ENCODE results near the gene FHIT.

The FHIT gene

DNA sequence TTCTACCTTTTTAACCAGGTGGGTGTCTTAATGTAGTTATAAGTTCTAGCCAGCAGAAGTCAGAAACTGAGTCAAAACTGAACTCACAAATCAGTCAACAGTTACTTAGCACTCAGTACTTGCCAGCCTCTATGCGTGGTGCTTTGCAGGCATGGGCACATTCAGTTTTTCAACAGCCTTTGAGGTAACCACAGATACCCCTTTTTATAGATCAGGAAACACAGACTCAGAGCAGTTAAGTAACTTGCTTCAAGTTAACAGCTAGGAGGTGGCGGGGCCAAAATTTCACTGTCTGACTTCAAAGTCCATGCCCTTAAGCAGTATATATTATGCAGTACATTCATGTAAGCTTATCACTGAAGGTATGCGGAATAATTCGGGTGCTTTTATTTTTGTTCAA is 139.4 kb downstream of the FHIT start:
- no CpG with 5 or more reads among the region's 4 CpGs for WGBS (ENCODE audit: extremely low coverage, insufficient coverage, low lambda C conversion rate)
- H2BK15ac ChIP-seq (replicated peaks; ENCODE audit: low read depth): no peak overlapping the region
- H3K18ac ChIP-seq (ENCODE audit: low read length): no peak overlapping the region
- no peak overlapping the region for H2BK5ac ChIP-seq (ENCODE audit: low read length)
- DNase-seq: no peak
- H4K8ac ChIP-seq (ENCODE audit: low read depth, low read length): no peak overlapping the region
- H3K4me1 ChIP-seq (ENCODE audit: control insufficient read depth, low read depth, low read length): no peaks in the 10 kb centered on the region
- H2AK5ac ChIP-seq (ENCODE audit: low read length): no peak overlapping the region
- H3K4ac ChIP-seq (ENCODE audit: low read depth, low read length): no peak overlapping the region
- H3K56ac ChIP-seq (ENCODE audit: low read length): no peak overlapping the region
- no peaks in the 10 kb centered on the region for H3K27me3 ChIP-seq (ENCODE audit: insufficient read depth, low read length, poor library complexity)
- H3K9ac ChIP-seq (ENCODE audit: low read length): no peak overlapping the region
- no peak overlapping the region for H3K23ac ChIP-seq (ENCODE audit: low read length)
- H2BK120ac ChIP-seq (ENCODE audit: low read depth, low read length): no peak overlapping the region
- H4K5ac ChIP-seq (ENCODE audit: low read length): no peak overlapping the region
- no peaks in the 10 kb centered on the region for H3K36me3 ChIP-seq (ENCODE audit: control insufficient read depth, insufficient read depth, low read length)
- no peak overlapping the region for H3K4me3 ChIP-seq (ENCODE audit: low read length)
- no peaks in the 10 kb centered on the region for H3K79me1 ChIP-seq (ENCODE audit: low read length)
- no peaks in the 10 kb centered on the region for H3K79me2 ChIP-seq (ENCODE audit: control insufficient read depth, insufficient read depth, low read length)
- no peak overlapping the region for H3K4me2 ChIP-seq (ENCODE audit: low read length)
- H3K27ac ChIP-seq (ENCODE audit: low read depth, low read length): no peak overlapping the region

DNA sequence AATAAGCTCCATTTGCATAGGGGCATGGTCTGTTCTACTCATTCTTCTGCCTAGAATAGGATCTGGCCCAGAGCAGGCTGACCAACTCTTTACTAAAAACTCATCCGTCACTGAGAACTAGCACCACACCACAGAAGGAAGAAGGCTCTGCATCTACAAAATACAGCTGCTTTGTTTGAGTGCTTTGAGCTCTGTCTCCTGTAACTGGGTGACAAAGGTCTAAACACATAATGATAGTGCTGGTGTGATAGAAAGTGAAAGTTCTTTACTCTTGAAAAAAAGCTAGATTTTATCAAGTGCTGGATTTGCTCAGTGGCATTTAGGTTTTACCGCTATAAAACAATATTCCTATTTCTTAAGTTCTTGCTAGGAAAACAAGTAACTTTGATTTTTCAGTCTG is 140.7 kb downstream of the FHIT start:
- H2AK5ac ChIP-seq (ENCODE audit: low read length): no peak overlapping the region
- H3K4me1 ChIP-seq (ENCODE audit: control insufficient read depth, low read depth, low read length): no peaks in the 10 kb centered on the region
- H3K23ac ChIP-seq (ENCODE audit: low read length): no peak overlapping the region
- no peak overlapping the region for H3K4ac ChIP-seq (ENCODE audit: low read depth, low read length)
- no peak overlapping the region for H4K5ac ChIP-seq (ENCODE audit: low read length)
- H2BK5ac ChIP-seq (ENCODE audit: low read length): no peak overlapping the region
- no peak overlapping the region for H2BK15ac ChIP-seq (replicated peaks; ENCODE audit: low read depth)
- no peak overlapping the region for H3K4me2 ChIP-seq (ENCODE audit: low read length)
- H3K27me3 ChIP-seq (ENCODE audit: insufficient read depth, low read length, poor library complexity): no peaks in the 10 kb centered on the region
- H3K27ac ChIP-seq (ENCODE audit: low read depth, low read length): no peak overlapping the region
- no peak overlapping the region for H3K56ac ChIP-seq (ENCODE audit: low read length)
- H3K9ac ChIP-seq (ENCODE audit: low read length): no peak overlapping the region
- no peak overlapping the region for H4K8ac ChIP-seq (ENCODE audit: low read depth, low read length)
- no peaks in the 10 kb centered on the region for H3K79me1 ChIP-seq (ENCODE audit: low read length)
- no peak overlapping the region for H3K4me3 ChIP-seq (ENCODE audit: low read length)
- no peak overlapping the region for H3K18ac ChIP-seq (ENCODE audit: low read length)
- no peaks in the 10 kb centered on the region for H3K36me3 ChIP-seq (ENCODE audit: control insufficient read depth, insufficient read depth, low read length)
- DNase-seq: no peak
- H2BK120ac ChIP-seq (ENCODE audit: low read depth, low read length): no peak overlapping the region
- no CpG with 5 or more reads among the region's 2 CpGs for WGBS (ENCODE audit: extremely low coverage, insufficient coverage, low lambda C conversion rate)
- H3K79me2 ChIP-seq (ENCODE audit: control insufficient read depth, insufficient read depth, low read length): no peaks in the 10 kb centered on the region

DNA sequence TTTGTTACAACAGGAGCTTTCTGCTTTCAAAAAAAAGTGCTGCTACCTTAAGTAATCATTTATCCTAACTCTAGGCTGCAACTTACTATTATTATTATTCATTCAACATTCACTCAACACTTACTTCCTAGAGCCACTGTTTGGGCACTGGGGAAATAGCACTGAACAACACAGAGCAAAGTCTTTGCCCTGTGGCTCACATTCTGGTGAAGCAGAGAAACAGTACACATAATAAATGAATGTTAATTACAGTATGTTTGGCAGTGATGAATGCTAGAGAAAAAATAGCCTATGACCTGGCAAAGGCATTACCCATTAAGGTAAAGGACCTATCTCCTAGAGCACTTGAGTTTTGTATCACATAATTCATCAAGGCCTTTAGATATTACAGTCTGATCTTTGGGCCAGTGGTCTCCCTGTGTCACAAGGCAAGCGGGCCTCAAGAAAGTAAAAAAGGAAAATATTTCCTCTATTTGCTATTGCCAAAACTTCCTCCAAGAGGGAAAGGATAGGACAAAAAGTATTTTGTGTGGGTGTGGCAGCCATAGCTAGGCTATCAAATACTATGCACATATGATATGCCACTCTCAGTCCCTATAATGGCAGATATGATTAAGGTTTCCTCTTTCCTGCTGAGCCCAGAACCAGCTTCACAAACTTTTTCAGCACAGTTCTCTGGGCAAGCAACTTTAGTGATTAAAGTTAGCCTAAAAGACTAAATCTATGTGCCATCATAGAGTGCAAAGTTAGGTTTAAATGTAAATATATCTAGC is 142.8 kb downstream of the FHIT start:
- Histone ChIP-seq H3K18ac (ENCODE audit: low read length) (no peak overlapping the region), H3K56ac (ENCODE audit: low read length) (no peak overlapping the region), H2AK5ac (ENCODE audit: low read length) (no peak overlapping the region), H3K4me2 (ENCODE audit: low read length) (no peak overlapping the region), H3K27me3 (ENCODE audit: insufficient read depth, low read length, poor library complexity) (no peaks in the 10 kb centered on the region), H3K4ac (ENCODE audit: low read depth, low read length) (no peak overlapping the region), H2BK15ac (replicated peaks; ENCODE audit: low read depth) (no peak overlapping the region), H3K79me1 (ENCODE audit: low read length) (no peaks in the 10 kb centered on the region), H2BK5ac (ENCODE audit: low read length) (no peak overlapping the region), H3K9ac (ENCODE audit: low read length) (no peak overlapping the region), H3K79me2 (ENCODE audit: control insufficient read depth, insufficient read depth, low read length) (no peaks in the 10 kb centered on the region), H4K5ac (ENCODE audit: low read length) (no peak overlapping the region), H3K4me1 (ENCODE audit: control insufficient read depth, low read depth, low read length) (no peaks in the 10 kb centered on the region), H3K36me3 (ENCODE audit: control insufficient read depth, insufficient read depth, low read length) (no peaks in the 10 kb centered on the region), H2BK120ac (ENCODE audit: low read depth, low read length) (no peak overlapping the region), H4K8ac (ENCODE audit: low read depth, low read length) (no peak overlapping the region), H3K27ac (ENCODE audit: low read depth, low read length) (no peak overlapping the region), H3K23ac (ENCODE audit: low read length) (no peak overlapping the region), H3K4me3 (ENCODE audit: low read length) (no peak overlapping the region)
- WGBS (ENCODE audit: extremely low coverage, insufficient coverage, low lambda C conversion rate): no CpG with 5 or more reads among the region's 1 CpG
- no peak for DNase-seq

DNA sequence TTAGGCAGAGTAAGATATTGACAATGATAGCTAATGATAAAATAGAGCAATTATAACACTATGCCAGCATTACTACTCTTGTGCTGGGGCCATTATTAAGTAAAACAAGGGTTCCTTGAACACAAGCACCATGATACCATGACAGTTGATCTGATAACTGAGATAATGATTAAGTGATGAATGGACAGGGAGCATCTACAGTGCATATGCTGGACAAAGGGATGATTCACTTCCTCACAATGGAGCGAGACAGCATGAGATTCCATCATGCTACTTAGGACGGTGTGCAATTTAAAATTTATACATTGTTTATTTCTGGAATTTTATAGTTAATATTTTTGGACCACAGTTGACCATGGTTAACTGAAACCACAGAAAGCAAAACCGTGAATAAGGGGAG is 156.6 kb downstream of the FHIT start:
- Histone ChIP-seq H3K79me1 (ENCODE audit: low read length) (no peaks in the 10 kb centered on the region), H3K56ac (ENCODE audit: low read length) (no peak overlapping the region), H3K27me3 (ENCODE audit: insufficient read depth, low read length, poor library complexity) (no peaks in the 10 kb centered on the region), H3K18ac (ENCODE audit: low read length) (no peak overlapping the region), H2BK5ac (ENCODE audit: low read length) (no peak overlapping the region), H4K5ac (ENCODE audit: low read length) (no peak overlapping the region), H3K9ac (ENCODE audit: low read length) (no peak overlapping the region), H3K79me2 (ENCODE audit: control insufficient read depth, insufficient read depth, low read length) (no peaks in the 10 kb centered on the region), H2AK5ac (ENCODE audit: low read length) (no peak overlapping the region), H3K4me2 (ENCODE audit: low read length) (no peak overlapping the region), H3K4ac (ENCODE audit: low read depth, low read length) (no peak overlapping the region), H3K23ac (ENCODE audit: low read length) (no peak overlapping the region), H3K4me3 (ENCODE audit: low read length) (no peak overlapping the region), H4K8ac (ENCODE audit: low read depth, low read length) (no peak overlapping the region), H3K36me3 (ENCODE audit: control insufficient read depth, insufficient read depth, low read length) (no peaks in the 10 kb centered on the region), H3K27ac (ENCODE audit: low read depth, low read length) (no peak overlapping the region), H2BK15ac (replicated peaks; ENCODE audit: low read depth) (no peak overlapping the region), H2BK120ac (ENCODE audit: low read depth, low read length) (no peak overlapping the region), H3K4me1 (ENCODE audit: control insufficient read depth, low read depth, low read length) (no peaks in the 10 kb centered on the region)
- no peak for DNase-seq
- WGBS (ENCODE audit: extremely low coverage, insufficient coverage, low lambda C conversion rate): no CpG with 5 or more reads among the region's 3 CpGs

DNA sequence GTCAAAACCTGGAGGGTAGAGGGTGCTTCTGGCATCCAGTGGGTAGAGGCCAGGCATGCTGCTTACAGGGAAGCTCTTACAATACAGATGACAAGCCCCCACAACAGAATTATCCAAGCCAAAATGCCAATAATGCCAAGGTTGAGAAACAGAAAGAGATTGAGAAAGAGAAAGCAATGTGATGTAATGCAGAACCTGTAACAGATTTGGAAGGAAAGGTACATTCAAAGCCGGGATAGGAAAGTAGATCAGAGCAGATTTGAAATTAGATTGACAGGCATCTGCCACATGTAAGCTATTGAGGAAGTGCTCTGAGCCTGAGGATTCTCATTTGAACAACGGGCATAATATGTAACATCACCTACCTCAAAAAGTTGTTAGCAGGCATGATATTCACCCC is 157.9 kb downstream of the FHIT start:
- Histone ChIP-seq H4K8ac (ENCODE audit: low read depth, low read length) (no peak overlapping the region), H3K27ac (ENCODE audit: low read depth, low read length) (no peak overlapping the region), H3K4me2 (ENCODE audit: low read length) (no peak overlapping the region), H3K4me1 (ENCODE audit: control insufficient read depth, low read depth, low read length) (no peaks in the 10 kb centered on the region), H2AK5ac (ENCODE audit: low read length) (no peak overlapping the region), H3K79me1 (ENCODE audit: low read length) (no peaks in the 10 kb centered on the region), H4K5ac (ENCODE audit: low read length) (no peak overlapping the region), H3K56ac (ENCODE audit: low read length) (no peak overlapping the region), H3K23ac (ENCODE audit: low read length) (no peak overlapping the region), H2BK120ac (ENCODE audit: low read depth, low read length) (no peak overlapping the region), H3K18ac (ENCODE audit: low read length) (no peak overlapping the region), H3K36me3 (ENCODE audit: control insufficient read depth, insufficient read depth, low read length) (no peaks in the 10 kb centered on the region), H3K9ac (ENCODE audit: low read length) (no peak overlapping the region), H2BK15ac (replicated peaks; ENCODE audit: low read depth) (no peak overlapping the region), H3K79me2 (ENCODE audit: control insufficient read depth, insufficient read depth, low read length) (no peaks in the 10 kb centered on the region), H2BK5ac (ENCODE audit: low read length) (no peak overlapping the region), H3K4ac (ENCODE audit: low read depth, low read length) (no peak overlapping the region), H3K4me3 (ENCODE audit: low read length) (no peak overlapping the region), H3K27me3 (ENCODE audit: insufficient read depth, low read length, poor library complexity) (no peaks in the 10 kb centered on the region)
- DNase-seq: no peak
- WGBS (ENCODE audit: extremely low coverage, insufficient coverage, low lambda C conversion rate): no CpG with 5 or more reads among the region's 2 CpGs

GRCh38 chr3:61092870-61093269 is 158.4 kb downstream of the FHIT start:
- WGBS (ENCODE audit: extremely low coverage, insufficient coverage, low lambda C conversion rate): no CpG with 5 or more reads among the region's 4 CpGs
- no peak for DNase-seq
- Histone ChIP-seq H3K36me3 (ENCODE audit: control insufficient read depth, insufficient read depth, low read length) (no peaks in the 10 kb centered on the region), H2AK5ac (ENCODE audit: low read length) (no peak overlapping the region), H3K56ac (ENCODE audit: low read length) (no peak overlapping the region), H2BK5ac (ENCODE audit: low read length) (no peak overlapping the region), H3K18ac (ENCODE audit: low read length) (no peak overlapping the region), H4K5ac (ENCODE audit: low read length) (no peak overlapping the region), H3K27ac (ENCODE audit: low read depth, low read length) (no peak overlapping the region), H3K27me3 (ENCODE audit: insufficient read depth, low read length, poor library complexity) (no peaks in the 10 kb centered on the region), H3K4me1 (ENCODE audit: control insufficient read depth, low read depth, low read length) (no peaks in the 10 kb centered on the region), H3K79me1 (ENCODE audit: low read length) (no peaks in the 10 kb centered on the region), H2BK120ac (ENCODE audit: low read depth, low read length) (no peak overlapping the region), H3K4ac (ENCODE audit: low read depth, low read length) (no peak overlapping the region), H3K4me2 (ENCODE audit: low read length) (no peak overlapping the region), H3K79me2 (ENCODE audit: control insufficient read depth, insufficient read depth, low read length) (no peaks in the 10 kb centered on the region), H3K9ac (ENCODE audit: low read length) (no peak overlapping the region), H3K4me3 (ENCODE audit: low read length) (no peak overlapping the region), H2BK15ac (replicated peaks; ENCODE audit: low read depth) (no peak overlapping the region), H3K23ac (ENCODE audit: low read length) (no peak overlapping the region), H4K8ac (ENCODE audit: low read depth, low read length) (no peak overlapping the region)
